Measurements from ENCODE around the gene MSL1. TPM values are rescaled to one million over a fixed set of nuclear protein-coding genes. Genes with fewer than 3 reads are reported as not detected.
A peak's percentile ranks its signal among the peaks of the same experiment; 100 is the strongest.

MSL1 gene
- total RNA-seq, 1 donor from 2014 or later, result 59.3 TPM

GRCh38 chr17:40075201-40075941 is 46.4 kb upstream of the MSL1 start:
- H3K4me3 ChIP-seq (ENCODE audit: low read depth, low read length), result no peak overlapping the region
- TF ChIP-seq, protein P1, sequence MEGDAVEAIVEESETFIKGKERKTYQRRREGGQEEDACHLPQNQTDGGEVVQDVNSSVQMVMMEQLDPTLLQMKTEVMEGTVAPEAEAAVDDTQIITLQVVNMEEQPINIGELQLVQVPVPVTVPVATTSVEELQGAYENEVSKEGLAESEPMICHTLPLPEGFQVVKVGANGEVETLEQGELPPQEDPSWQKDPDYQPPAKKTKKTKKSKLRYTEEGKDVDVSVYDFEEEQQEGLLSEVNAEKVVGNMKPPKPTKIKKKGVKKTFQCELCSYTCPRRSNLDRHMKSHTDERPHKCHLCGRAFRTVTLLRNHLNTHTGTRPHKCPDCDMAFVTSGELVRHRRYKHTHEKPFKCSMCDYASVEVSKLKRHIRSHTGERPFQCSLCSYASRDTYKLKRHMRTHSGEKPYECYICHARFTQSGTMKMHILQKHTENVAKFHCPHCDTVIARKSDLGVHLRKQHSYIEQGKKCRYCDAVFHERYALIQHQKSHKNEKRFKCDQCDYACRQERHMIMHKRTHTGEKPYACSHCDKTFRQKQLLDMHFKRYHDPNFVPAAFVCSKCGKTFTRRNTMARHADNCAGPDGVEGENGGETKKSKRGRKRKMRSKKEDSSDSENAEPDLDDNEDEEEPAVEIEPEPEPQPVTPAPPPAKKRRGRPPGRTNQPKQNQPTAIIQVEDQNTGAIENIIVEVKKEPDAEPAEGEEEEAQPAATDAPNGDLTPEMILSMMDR (conservative IDR thresholded peaks at IDR 0.05; ENCODE audit: low read depth, low read length), result peak; percentile 93
- DNase-seq (ENCODE audit: low read depth), result no peak

DNA sequence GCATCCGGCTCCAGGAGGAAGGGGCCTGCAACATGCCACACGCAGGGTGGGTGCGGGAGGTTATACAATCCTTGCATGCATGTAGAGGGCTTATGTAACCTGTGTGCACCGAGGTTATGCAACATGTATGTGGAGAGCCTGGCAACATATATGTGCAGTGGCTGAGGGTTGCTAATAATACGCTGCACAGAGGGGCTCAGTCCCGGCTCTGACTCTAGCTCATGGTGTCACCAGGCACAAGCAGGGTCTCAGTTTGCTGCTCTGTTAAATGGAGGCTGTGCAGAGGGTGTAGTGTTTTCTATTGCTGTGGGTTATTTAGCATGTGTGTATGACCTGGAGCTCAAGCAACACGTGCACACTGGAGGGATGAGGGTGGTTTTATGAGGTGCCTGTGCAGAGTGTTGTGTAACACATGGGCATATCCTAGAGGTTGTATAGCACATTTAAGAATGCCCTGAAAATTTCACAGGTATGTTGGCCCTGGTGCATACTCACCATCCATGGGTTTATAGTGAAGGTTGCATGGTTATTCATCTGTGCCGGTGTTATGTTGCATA is 45.8 kb upstream of the MSL1 start:
- TF ChIP-seq, protein P1 (conservative IDR thresholded peaks at IDR 0.05; ENCODE audit: low read depth, low read length), result no peak
- no peak overlapping the region for H3K4me3 ChIP-seq (ENCODE audit: low read depth, low read length)
- no peak for DNase-seq (ENCODE audit: low read depth)

DNA sequence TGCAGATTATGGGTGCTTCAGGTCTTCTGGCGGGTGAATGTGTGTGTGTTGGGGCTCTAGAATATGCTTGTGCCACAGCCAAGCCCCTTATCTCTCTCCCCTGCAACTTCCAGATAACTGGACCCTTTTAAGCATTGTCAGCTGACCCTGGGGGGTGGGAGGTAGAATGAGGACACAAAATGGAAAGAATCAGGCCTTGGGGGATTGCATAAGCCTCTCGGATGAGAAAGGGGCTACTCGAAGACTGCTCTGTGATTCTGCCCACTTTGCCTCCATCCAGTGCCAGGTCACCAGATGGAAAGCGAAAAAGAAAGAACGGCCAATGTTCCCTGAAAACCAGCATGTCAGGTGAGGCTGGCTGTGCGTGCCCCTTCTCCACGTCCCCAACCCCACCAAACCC is 45.2 kb upstream of the MSL1 start:
- H3K4me3 ChIP-seq (ENCODE audit: low read depth, low read length), result no peak overlapping the region
- no peak for DNase-seq (ENCODE audit: low read depth)
- TF ChIP-seq, protein P1 (conservative IDR thresholded peaks at IDR 0.05; ENCODE audit: low read depth, low read length), result no peak

DNA sequence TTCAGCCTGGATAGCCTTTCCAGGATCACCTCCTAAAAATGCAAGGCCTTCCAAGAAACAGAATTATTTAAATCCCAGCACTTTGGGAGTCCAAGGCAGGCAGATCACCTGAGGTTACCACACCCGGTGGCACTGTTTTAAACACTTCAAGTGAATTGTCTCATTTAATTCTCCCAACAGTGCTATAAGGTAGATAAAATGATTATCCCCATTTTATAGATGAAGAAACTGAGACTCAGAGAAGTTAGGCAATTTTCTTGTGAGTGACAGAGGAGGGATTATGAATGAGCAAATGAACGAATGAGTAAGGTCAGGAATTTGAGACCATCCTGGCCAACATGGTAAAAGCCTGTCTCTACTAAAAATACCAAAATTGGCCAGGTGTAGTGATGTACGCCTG is 42.2 kb upstream of the MSL1 start:
- no peak overlapping the region for H3K4me3 ChIP-seq (ENCODE audit: low read depth, low read length)
- no peak for DNase-seq (ENCODE audit: low read depth)
- TF ChIP-seq, protein P1 (conservative IDR thresholded peaks at IDR 0.05; ENCODE audit: low read depth, low read length), result no peak

GRCh38 chr17:40084477-40084876 is 37.3 kb upstream of the MSL1 start:
- TF ChIP-seq, protein P1 (conservative IDR thresholded peaks at IDR 0.05; ENCODE audit: low read depth, low read length), result no peak
- no peak overlapping the region for H3K4me3 ChIP-seq (ENCODE audit: low read depth, low read length)
- no peak for DNase-seq (ENCODE audit: low read depth)

DNA sequence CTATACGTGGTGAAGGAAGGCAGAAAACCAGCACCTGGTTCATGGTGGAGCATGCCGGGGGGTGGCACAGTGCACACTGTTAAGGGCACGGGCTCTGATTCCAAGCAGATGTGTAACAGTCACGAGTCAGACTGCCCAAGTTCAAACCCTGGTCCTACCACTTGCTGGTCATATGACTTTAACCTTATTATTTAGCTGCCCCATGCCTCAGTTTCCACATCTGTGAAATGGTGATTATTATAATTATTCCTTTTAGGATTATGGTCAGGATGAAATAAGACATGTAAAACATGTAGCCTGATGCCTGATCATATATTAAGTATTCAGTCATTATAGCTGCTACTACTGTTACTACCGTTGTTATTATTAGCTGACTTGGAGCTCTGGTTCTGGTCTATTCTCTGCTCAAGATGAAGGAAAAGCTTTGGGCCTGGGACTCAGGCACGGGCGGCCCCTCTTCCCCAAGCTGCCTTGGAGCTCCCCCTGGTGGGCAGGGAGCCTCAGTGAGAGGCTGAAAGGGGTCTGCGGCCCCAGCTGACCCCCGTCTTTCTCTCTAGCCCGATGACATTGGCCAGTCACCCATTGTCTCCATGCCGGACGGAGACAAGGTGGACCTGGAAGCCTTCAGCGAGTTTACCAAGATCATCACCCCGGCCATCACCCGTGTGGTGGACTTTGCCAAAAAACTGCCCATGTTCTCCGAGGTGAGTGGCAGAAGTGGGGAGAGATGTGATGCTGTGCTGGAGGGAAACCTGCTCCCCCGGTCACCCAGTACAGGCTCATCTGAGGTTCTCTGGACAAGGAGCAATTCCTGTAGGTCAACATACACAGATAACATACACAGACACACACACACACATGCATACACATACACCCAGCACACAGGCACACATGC is 35.4 kb upstream of the MSL1 start:
- DNase-seq (ENCODE audit: low read depth), result no peak
- TF ChIP-seq, protein P1 (conservative IDR thresholded peaks at IDR 0.05; ENCODE audit: low read depth, low read length), result peak; percentile 82
- no peak overlapping the region for H3K4me3 ChIP-seq (ENCODE audit: low read depth, low read length)
